ENCODE measurements around the gene RHBDF1.

RHBDF1 gene

GRCh38 chr16:71540-72401 lies 660 bp downstream of the RHBDF1 start:
- DNase-seq = no peak

- no peak for DNase-seq
Measured at GRCh38 chr16:71210-71539, 1.3 kb downstream of the RHBDF1 start.

DNA sequence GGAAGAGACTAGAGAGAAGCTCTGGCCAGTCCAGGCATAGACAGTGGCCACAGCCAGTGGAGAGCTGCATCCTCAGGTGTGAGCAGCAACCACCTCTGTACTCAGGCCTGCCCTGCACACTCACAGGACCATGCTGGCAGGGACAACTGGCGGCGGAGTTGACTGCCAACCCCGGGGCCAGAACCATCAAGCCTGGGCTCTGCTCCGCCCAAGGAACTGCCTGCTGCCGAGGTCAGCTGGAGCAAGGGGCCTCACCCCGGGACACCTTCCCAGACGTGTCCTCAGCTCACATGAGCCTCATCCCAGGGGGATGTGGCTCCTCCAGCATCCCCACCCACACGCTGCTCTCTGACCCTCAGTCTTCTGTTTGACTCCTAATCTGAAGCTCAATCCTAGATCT lies 3.2 kb downstream of the RHBDF1 start:
- no peak for DNase-seq

- DNase-seq = no peak
Measured at GRCh38 chr16:67884-68789, 4.3 kb downstream of the RHBDF1 start.

DNA sequence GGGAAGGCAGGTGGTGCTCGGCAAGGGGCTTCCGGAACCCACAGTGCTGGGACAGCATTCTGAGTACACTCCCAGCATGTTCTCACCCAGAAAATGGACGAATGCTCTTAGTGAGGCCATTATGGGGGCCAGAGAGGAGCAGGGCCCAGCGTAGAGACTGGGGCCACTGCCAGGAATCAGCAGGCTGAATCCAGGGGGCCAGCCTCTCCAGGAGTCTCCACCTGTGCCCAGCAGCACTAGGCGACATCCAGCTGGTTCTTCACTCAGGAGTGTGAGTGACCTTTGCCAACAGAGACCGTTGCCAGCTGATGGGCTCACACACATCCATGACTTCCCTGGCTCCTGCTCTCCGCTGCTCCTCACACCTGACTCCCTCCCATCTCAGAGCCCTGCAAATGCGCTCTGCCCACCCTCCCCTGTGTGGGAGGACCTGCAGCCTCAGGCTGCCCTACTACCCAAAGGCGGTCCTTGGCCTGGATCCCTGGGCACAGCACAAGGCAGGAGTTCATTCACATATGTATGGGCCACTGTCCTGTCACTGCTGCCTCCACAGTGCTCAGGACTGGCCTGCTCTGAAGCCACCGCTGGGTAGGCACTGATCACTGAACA lies 5.1 kb downstream of the RHBDF1 start:
- no peak for DNase-seq

DNA sequence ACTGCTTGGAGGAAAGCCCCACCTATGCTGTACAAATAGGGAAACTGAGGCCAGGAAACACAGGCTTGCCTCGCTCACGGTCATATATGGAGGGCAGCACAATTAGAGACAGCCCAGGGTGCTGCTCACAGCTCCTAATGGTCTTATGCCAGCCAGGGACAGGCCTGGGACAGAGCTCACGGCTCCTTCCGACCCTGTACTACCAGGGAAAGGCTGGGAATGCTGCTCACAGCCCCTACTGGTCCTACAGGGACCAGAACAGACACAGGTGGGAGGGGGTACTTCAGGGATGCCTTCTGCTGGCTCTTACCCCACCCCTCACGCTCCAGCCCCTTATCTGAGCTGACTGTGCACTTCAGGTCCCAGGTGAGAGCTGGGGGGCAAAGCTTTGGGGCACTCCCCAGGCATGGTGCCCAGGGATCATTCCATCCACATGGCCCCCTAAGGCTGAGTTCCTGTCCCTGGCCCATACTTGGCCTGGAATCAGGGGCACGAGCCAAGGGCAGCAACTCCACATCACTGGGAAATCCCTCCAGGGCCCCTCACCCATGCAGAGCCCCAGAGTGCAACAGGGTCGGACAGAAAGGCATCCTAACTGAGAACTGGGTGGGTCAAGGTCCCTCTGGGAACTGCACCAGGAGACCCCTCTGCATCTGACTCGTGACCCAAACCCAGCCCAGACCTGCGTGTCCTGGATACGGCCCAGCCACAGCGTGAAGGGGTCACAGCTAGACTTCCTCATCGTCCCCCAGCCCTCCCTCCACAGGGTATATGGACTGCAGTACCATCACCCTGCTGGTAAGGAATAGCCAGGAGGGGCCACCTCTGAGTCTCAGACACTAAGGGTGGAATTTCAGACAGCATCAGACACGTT lies 5.9 kb downstream of the RHBDF1 start:
- no peak for DNase-seq

GRCh38 chr16:65745-66144 lies 6.7 kb downstream of the RHBDF1 start:
- peak; percentile 20 for DNase-seq

- DNase-seq = no peak
Measured at GRCh38 chr16:64914-65255, 7.5 kb downstream of the RHBDF1 start.

GRCh38 chr16:63998-64913 lies 8.2 kb downstream of the RHBDF1 start:
- no peak for DNase-seq

DNA sequence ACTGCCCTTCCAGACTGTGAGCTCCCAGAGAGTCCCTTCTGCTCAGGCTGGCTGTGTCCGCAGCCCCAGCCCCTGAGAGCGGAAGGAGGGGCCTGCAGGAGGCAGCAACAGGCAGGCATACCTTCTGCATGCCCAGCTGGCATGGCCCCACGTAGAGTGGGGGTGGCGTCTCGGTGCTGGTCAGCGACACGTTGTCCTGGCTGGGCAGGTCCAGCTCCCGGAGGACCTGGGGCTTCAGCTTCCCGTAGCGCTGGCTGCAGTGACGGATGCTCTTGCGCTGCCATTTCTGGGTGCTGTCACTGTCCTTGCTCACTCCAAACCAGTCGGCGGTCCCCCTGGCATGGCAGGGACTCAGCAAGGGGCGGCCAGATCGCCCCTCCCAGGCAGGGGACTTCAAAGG lies 9.0 kb downstream of the RHBDF1 start:
- DNase-seq = no peak

DNA sequence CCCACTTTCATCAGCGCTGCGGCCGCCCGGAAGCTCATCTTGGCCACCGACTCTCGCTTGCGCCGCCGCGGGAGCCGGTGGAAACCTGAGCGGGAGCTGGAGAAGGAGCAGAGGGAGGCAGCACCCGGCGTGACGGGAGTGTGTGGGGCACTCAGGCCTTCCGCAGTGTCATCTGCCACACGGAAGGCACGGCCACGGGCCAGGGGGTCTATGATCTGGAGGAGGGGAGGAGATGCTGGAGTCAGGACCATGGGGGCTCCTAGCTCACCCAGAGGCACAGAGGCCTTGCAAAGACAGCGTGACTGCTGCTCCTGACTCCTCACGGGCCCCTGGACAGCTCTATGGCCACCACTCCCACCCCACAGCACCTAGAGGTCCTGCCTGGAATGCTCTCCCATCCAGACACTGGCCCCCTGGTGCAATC lies 9.5 kb downstream of the RHBDF1 start:
- no peak for DNase-seq

DNA sequence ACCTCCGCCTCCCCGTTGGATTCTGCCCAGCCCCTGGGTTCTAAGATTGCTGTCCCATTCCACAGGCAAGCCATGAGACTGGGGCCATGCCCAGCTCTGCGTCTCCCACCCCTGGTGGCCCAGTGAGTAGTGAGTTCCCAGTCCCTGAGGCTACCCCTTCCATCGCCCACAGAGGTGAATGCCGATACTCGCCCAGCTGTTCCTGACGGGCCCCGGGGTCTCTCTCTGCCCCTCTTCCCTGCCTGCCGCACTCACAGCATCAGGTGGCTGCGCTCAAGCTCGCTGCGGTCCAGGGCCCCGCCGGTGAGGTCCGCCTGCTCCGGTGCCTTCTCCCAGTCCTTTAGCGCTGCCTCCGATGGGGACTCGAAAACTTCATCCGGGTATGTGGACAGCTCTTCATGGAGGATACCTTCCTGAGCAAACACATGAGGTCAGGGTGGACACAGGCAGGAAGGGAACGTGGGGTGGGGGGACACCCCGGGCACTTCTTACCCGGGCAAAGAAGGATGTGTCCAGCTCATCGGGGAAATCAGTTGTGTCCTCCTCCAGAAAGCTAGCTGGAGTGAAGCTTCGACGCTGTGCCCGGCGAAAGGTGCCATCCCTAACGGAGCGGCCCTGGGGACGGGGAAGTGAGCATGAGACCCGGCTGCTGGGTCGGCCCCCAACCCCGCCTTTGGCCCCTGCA lies 10.0 kb downstream of the RHBDF1 start:
- DNase-seq = no peak

DNA sequence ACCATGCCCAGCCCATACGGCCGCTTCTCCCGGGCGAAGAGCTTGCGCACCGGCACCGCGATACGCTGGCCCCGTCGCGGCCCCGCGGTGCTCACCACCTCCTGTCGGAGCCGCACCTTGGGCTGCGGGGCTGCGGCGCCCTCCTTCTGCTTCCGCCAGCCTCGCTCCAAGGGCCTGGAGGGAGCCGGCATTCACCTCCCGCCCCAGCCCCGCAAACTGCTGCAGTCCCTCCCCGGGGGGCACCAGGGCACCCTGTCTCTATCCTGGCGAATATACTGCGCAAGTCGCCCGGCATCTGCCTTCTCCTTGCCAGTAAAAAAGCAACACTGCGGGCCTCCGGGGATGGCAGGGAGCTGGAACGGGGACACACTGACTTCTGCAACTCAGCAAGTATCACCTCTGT lies 10.6 kb downstream of the RHBDF1 start:
- no peak for DNase-seq

- DNase-seq = no peak
Measured at GRCh38 chr16:60929-61878, 11.2 kb downstream of the RHBDF1 start.

GRCh38 chr16:60166-60565 lies 12.3 kb downstream of the RHBDF1 start:
- no peak for DNase-seq

DNA sequence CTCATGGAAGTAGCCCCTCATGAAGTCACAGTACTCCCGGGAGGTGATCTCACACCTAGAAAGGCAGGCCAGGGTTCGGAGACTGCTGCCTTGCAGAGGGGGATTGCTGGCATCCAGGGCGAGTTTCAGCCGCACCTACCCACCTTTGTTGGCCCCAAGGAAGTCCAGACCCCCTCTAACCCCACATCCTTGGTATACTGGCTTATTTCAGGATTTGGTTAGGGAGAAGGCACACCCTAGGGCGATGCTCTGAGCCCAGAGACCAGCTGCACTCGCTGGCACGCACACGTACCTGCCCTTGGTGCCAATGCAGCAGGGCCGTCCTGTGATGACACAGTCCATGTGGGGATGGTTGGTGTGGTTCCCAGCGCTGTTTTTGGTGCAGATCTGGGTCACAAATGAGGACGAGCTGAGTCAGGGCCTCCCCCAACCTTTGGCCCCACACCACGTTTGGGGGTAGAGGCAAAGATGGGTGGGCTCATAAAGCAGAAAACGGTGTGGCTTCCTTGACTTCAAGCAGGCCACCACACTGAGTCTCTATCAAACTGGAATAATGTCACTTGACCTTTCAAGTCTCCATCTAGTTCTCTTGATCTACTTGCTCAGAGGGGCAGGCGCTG lies 12.9 kb downstream of the RHBDF1 start:
- DNase-seq = no peak

DNA sequence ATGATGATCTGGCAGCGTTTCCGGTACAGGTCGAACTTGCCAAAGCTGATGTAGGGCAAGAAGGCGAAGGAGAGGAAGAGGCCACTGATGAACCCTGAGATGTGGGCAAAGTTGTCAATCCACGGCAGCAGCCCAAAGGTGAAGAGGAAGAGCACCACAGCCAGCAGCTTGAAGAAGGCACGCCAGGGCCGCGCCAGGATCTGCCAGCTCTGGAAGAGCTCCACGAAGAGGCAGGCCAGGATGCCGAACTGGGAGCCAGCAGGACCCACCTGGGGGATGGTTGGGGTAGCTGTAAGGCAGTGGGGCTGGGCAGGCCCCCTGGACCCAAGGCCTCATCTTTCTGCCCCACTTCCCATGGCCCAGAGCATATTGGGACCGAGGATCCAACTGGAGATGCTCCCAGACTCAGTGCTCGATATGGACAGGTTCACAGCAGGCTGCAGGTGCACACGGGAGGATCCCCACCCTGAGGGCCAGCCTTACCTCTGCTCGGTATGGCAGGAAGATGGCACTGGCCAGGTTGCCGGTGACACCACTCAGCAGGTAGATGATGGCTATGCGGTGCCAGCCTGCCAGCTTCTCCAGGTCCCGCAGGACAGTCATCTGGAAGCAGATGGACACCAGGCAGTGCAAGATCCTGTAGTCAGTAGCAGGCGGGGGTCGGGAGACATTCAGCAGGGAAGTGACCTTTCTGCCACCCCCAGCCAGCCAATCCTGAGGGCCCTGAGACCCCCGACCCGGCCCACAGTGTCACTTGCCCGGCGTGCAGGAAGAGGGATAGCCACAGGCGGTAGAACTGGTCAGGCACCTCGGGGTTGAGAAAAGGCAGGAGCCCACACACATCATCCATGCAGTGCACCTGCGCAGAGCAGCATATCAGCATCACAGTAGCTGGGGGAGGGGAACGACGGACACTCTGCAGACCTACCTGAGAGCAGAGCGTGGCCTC lies 13.7 kb downstream of the RHBDF1 start:
- DNase-seq = no peak

DNA sequence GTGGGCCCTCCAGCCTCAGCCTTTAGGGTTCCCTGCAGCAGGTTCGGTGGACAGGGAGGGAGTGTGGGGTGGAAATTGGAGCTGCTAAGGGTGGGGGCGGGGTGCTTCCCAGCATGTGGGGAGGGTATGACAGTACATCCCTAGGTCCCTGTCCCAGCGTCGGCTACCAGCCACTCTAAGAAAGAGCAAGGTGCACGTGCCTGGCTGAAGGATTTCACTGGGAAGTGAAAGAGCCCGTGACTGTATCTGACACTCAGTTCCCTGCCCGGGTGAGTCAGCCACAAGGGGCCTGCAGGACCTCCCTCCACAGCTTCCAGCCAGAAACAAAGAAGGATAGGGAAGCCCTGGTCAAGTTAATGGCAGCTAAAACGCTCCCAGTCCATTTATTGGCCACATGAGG lies 14.7 kb downstream of the RHBDF1 start:
- DNase-seq = no peak
